Nephron progenitor cell (in vitro differentiated cells): ENCODE results near the gene SUOX.

Source experiments
- DNase-seq: peaks from one replicate; pipeline ENCODE4 v3.0.0; 2021
- H3K27ac Mint-ChIP-seq: 2 replicates; pipeline ENCODE4 v1.8.0; 2021; ENCODE audit warnings: mild to moderate bottlenecking, moderate library complexity, mixed read lengths
- H3K27me3 Mint-ChIP-seq: 2 replicates; pipeline ENCODE4 v1.8.0; 2021; ENCODE audit warnings: mild to moderate bottlenecking, low read depth, mixed read lengths; ENCODE audit not compliant: poor library complexity
- H3K36me3 Mint-ChIP-seq: 2 replicates; pipeline ENCODE4 v1.8.0; 2021; ENCODE audit warnings: low read depth, mixed read lengths
- H3K4me1 Mint-ChIP-seq: 2 replicates; pipeline ENCODE4 v1.8.0; 2021; ENCODE audit warnings: mixed read lengths
- H3K4me3 Mint-ChIP-seq: 2 replicates; pipeline ENCODE4 v1.8.0; 2021; ENCODE audit warnings: mild to moderate bottlenecking, moderate library complexity, mixed read lengths
- H3K9me3 Mint-ChIP-seq: 2 replicates; pipeline ENCODE4 v1.8.0; 2021; ENCODE audit warnings: mild to moderate bottlenecking, moderate library complexity, mixed read lengths
- TF ChIP-seq, protein P1 (sequence below): fragments of 200-600 bp; sonication (generic); IDR thresholded peaks from 2 replicates; pipeline ENCODE4 v1.5.0; 2021; ENCODE audit warnings: antibody characterized with exemption

Gene SUOX

DNA sequence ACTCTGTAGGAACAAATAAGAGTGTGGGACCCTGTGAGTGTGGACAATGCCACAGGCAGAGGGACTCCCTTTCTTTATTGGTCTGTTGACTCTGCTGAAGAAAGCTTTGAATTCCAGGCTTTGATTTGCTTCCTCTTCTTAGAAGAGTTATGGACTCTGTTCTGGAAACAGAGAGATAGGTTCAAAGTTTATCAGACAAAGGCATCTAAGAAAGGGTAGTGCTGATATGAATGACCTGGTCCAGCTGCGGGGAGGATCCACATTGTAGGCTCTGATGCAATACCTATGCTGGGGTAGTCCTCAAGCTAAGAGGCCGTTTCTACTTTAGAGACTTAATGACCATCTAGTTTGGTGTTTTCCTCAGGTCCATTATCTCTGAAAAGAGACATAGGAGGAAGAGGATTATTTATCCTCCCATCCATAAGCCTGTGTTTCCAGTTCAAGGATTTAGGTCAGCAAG, 13.1 kb downstream of the SUOX start:
- peaks cover 68% of the 10 kb centered on the region for H3K4me1 Mint-ChIP-seq
- no peak for DNase-seq
- peak overlapping the region; percentile 49 for H3K4me3 Mint-ChIP-seq
- H3K27ac Mint-ChIP-seq = peak overlapping the region; percentile 61
- TF ChIP-seq, protein P1, sequence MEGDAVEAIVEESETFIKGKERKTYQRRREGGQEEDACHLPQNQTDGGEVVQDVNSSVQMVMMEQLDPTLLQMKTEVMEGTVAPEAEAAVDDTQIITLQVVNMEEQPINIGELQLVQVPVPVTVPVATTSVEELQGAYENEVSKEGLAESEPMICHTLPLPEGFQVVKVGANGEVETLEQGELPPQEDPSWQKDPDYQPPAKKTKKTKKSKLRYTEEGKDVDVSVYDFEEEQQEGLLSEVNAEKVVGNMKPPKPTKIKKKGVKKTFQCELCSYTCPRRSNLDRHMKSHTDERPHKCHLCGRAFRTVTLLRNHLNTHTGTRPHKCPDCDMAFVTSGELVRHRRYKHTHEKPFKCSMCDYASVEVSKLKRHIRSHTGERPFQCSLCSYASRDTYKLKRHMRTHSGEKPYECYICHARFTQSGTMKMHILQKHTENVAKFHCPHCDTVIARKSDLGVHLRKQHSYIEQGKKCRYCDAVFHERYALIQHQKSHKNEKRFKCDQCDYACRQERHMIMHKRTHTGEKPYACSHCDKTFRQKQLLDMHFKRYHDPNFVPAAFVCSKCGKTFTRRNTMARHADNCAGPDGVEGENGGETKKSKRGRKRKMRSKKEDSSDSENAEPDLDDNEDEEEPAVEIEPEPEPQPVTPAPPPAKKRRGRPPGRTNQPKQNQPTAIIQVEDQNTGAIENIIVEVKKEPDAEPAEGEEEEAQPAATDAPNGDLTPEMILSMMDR = no peak
- H3K36me3 Mint-ChIP-seq = peaks cover 41% of the 10 kb centered on the region
- peaks cover 3% of the 10 kb centered on the region for H3K27me3 Mint-ChIP-seq
- no peaks in the 10 kb centered on the region for H3K9me3 Mint-ChIP-seq

DNA sequence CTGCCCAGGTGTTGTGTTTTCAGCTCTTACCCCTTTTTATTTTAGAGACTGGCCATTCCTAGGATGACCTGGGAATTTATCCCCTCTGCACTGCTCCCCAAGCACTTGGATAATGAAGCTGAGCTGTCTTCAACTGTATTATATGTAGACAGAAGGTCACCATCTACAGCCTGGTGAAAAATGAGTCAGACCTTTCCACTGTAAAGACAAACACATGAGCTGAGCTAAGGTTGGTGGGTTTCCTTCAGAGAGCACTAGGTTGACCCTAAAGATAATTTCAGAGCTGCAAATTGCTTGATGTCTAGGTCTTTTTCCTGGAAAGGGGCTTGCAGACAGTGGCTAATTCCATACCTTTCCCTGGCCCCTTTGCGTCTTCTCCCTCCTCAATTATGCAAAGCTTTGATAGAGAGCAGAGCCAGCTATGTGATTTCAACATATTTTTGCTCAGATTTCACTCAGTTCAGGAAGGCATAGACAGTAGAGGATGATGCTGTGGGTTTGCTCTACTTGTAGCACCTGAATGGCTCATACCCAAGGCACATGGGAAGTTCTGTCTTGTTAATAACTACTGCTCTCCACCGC, 14.5 kb downstream of the SUOX start:
- Mint-ChIP-seq H3K27ac (no peak overlapping the region), H3K27me3 (peaks cover 3% of the 10 kb centered on the region), H3K4me3 (no peak overlapping the region), H3K4me1 (peaks cover 63% of the 10 kb centered on the region), H3K9me3 (no peaks in the 10 kb centered on the region), H3K36me3 (peaks cover 31% of the 10 kb centered on the region)
- no peak for DNase-seq
- TF ChIP-seq, protein P1 = no peak

DNA sequence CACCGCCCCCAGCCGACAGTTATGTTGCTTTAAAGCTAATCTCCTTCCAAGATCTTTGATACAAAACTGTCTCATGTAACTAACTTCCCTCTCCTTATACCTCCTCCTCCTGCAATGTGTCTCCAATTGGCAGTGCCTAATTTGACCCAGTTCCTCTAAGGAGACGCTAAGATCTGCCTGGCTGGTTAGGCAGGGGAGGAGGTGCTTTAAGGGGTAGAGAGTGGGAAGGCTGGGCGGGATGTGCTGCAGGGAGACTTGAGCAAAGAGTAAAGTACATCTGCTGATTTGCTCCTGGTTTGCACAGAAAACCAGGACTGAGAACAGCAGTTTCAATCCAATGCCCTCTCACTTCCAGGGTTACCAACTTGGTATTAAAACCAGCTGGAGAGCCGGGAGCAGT, 16.4 kb downstream of the SUOX start:
- peaks cover 3% of the 10 kb centered on the region for H3K27me3 Mint-ChIP-seq
- no peak for DNase-seq
- peak overlapping the region; percentile 58 for H3K27ac Mint-ChIP-seq
- H3K9me3 Mint-ChIP-seq = no peaks in the 10 kb centered on the region
- H3K4me1 Mint-ChIP-seq = peaks cover 55% of the 10 kb centered on the region
- H3K36me3 Mint-ChIP-seq = peaks cover 42% of the 10 kb centered on the region
- TF ChIP-seq, protein P1 = no peak
- H3K4me3 Mint-ChIP-seq = no peak overlapping the region

GRCh38 chr12:56014205-56014604, 17.1 kb downstream of the SUOX start:
- H3K9me3 Mint-ChIP-seq = no peaks in the 10 kb centered on the region
- H3K36me3 Mint-ChIP-seq = peaks cover 44% of the 10 kb centered on the region
- no peak overlapping the region for H3K27ac Mint-ChIP-seq
- TF ChIP-seq, protein P1 = no peak
- peaks cover 53% of the 10 kb centered on the region for H3K4me1 Mint-ChIP-seq
- peaks cover 3% of the 10 kb centered on the region for H3K27me3 Mint-ChIP-seq
- H3K4me3 Mint-ChIP-seq = no peak overlapping the region
- DNase-seq = no peak

DNA sequence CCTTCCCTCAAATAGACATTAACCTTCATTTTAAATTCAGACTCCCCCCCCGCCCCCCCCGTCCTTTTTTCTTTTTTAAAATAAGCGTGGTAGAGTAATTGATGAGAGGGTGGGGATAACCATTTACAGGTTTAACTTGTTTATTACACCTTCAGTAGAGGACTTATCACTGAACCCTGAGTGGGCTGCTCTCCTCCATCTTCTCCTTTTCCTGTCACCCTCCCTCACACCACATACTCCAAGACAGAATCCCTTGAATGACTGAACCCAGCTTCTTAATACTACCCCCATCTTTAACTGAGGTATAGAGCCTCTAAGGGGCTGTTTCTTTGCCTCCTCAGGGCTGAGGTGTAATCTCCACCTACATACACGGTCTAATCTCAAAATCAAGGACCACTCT, 20.1 kb downstream of the SUOX start:
- no peak overlapping the region for H3K4me3 Mint-ChIP-seq
- H3K9me3 Mint-ChIP-seq = no peaks in the 10 kb centered on the region
- peaks cover 55% of the 10 kb centered on the region for H3K4me1 Mint-ChIP-seq
- H3K36me3 Mint-ChIP-seq = peaks cover 31% of the 10 kb centered on the region
- TF ChIP-seq, protein P1 = no peak
- no peak for DNase-seq
- peaks cover 3% of the 10 kb centered on the region for H3K27me3 Mint-ChIP-seq
- H3K27ac Mint-ChIP-seq = peak overlapping the region; percentile 41

DNA sequence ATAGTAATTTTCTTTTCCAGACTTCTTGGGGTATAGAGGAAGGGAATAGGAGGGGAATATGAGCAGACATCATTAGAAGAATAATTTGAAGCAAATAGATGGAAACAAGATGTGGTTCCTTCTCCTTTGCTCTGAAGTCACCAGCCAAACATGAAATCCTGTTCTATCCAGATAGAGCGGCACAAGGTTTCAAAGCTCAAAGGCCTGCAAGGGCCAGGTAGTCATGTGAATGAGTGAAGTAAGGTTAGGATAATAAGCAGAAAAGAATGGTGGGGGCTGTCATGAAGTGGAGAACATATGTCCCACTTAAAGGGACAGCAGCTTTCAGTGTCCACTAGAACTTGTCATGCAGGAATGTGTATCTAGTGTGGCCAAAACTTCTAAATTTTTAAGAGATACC, 21.3 kb downstream of the SUOX start:
- TF ChIP-seq, protein P1 = no peak
- peak overlapping the region; percentile 79 for H3K27ac Mint-ChIP-seq
- H3K36me3 Mint-ChIP-seq = peaks cover 27% of the 10 kb centered on the region
- H3K9me3 Mint-ChIP-seq = no peaks in the 10 kb centered on the region
- H3K27me3 Mint-ChIP-seq = no peaks in the 10 kb centered on the region
- DNase-seq = no peak
- H3K4me1 Mint-ChIP-seq = peaks cover 65% of the 10 kb centered on the region
- no peak overlapping the region for H3K4me3 Mint-ChIP-seq
